Measurements from ENCODE around the gene ARL4A. TPM values are rescaled to one million over a fixed set of nuclear protein-coding genes. Genes with fewer than 3 reads are reported as not detected.

The ARL4A gene
- 44.8 TPM for total RNA-seq
- long read RNA-seq, transcript ARL4A-204 (2 exons, 1,144 nt) = minor isoform, 5 of 33 reads
- long read RNA-seq, transcript ARL4A-206 (2 exons, 845 nt) = minor isoform, 9 of 33 reads
- long read RNA-seq, transcript ARL4A-201 (2 exons, 1,147 nt) = major isoform, 12 of 33 reads
- long read RNA-seq, partial matches to known transcripts = 0 of 33 reads
- long read RNA-seq, other reads (novel, unspliced or antisense) = 2 of 33 reads

GRCh38 chr7:12686891-12687717, at the start of gene ARL4A:
ARL4A (plus strand) TSS chr7:12687633; CDS start chr7:12688255, 622 bp downstream.
- peak; percentile 99 for DNase-seq
- peak; percentile 37 for TF ChIP-seq CTCF (IDR thresholded peaks at IDR 0.05)
- H3K4me1 ChIP-seq = peaks cover 3% of the 10 kb centered on the region
- H3K9me3 ChIP-seq = no peaks in the 10 kb centered on the region
- no peaks in the 10 kb centered on the region for H3K36me3 ChIP-seq
- H3K27ac ChIP-seq = peak within 1 kb of the TSS; percentile 97
- peak; percentile 95 to 96 for ATAC-seq
- intact Hi-C loops (cut with DNase I) = loop anchor here (10.0 kb wide), 1 partner anchor 578 kb away; no protein-coding TSS in a partner anchor
- H3K27me3 ChIP-seq (ENCODE audit: low read depth) = no peaks in the 10 kb centered on the region
- peak within 1 kb of the TSS; percentile 96 for H3K4me3 ChIP-seq

GRCh38 chr7:12637819-12638592, 49.4 kb upstream of the ARL4A start:
- H3K4me3 ChIP-seq = no peak overlapping the region
- intact Hi-C loops (cut with DNase I) = loop anchor here (10.0 kb wide), 1 partner anchor 627 kb away; no protein-coding TSS in a partner anchor
- H3K36me3 ChIP-seq = no peaks in the 10 kb centered on the region
- no peak overlapping the region for H3K27ac ChIP-seq
- H3K9me3 ChIP-seq = no peaks in the 10 kb centered on the region
- DNase-seq = no peak
- ATAC-seq = peak in 1 of 2 donors; percentile 66
- TF ChIP-seq CTCF (IDR thresholded peaks at IDR 0.05) = no peak
- H3K27me3 ChIP-seq (ENCODE audit: low read depth) = no peaks in the 10 kb centered on the region
- H3K4me1 ChIP-seq = peaks cover 5% of the 10 kb centered on the region

GRCh38 chr7:12638851-12639456, 48.5 kb upstream of the ARL4A start:
- intact Hi-C loops (cut with DNase I) = loop anchor here (10.0 kb wide), 1 partner anchor 626 kb away; no protein-coding TSS in a partner anchor
- Histone ChIP-seq H3K4me1 (peaks cover 5% of the 10 kb centered on the region), H3K36me3 (no peaks in the 10 kb centered on the region), H3K9me3 (no peaks in the 10 kb centered on the region), H3K27ac (no peak overlapping the region), H3K27me3 (ENCODE audit: low read depth) (no peaks in the 10 kb centered on the region), H3K4me3 (no peak overlapping the region)
- ATAC-seq = peak; percentile 50 to 54
- no peak for DNase-seq
- peak; percentile 62 for TF ChIP-seq CTCF (IDR thresholded peaks at IDR 0.05)

DNA sequence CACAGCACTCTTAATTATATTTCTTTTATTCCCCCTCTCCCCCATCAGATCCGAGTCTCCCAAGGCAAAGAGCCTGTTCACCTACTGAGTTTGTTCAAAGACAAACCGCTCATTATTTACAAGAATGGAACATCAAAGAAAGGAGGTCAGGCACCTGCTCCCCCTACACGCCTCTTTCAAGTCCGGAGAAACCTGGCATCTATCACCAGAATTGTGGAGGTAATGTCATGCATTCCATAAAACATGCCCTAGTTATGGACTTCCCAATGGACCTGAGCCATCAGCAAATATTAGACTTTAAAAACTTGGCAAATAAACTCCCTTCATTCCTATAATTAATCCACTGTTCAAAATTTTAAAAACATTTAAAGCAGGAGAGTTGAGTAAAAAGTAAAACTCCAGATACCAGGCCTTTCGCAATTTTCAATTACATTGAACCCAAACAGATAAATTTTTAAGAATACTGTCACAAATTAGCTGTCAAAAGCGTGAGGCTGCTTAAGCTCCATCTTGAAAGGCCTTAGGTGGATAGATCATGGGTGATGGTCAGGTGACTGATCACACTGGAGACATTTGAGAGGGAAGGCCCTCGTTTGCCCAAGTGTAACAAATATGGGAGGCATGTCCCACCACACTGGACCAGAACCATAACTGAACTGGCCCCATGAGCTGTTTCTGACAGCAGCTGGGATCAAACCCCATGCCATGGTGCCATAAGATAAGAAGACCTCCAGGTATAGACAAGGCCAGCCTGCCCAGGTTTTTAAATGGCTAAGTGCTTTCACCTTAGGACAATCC, 46.9 kb upstream of the ARL4A start:
- TF ChIP-seq CTCF (IDR thresholded peaks at IDR 0.05) = no peak
- ATAC-seq (no peak), DNase-seq (no peak)
- Histone ChIP-seq H3K4me1 (peaks cover 5% of the 10 kb centered on the region), H3K9me3 (no peaks in the 10 kb centered on the region), H3K27ac (no peak overlapping the region), H3K27me3 (ENCODE audit: low read depth) (no peaks in the 10 kb centered on the region), H3K4me3 (no peak overlapping the region), H3K36me3 (no peaks in the 10 kb centered on the region)
- intact Hi-C loops (cut with DNase I) = no loop called here

Measured in lower lobe of right lung (tissue), 2 donors.